NK-92 (cell line): Measurements from ENCODE around the gene WDR35.

Source experiments
- DNase-seq: peaks from one replicate; lab custom pipeline; 2025; ENCODE audit not compliant: unreplicated experiment; lab: John Stamatoyannopoulos, UW

WDR35 gene

DNA sequence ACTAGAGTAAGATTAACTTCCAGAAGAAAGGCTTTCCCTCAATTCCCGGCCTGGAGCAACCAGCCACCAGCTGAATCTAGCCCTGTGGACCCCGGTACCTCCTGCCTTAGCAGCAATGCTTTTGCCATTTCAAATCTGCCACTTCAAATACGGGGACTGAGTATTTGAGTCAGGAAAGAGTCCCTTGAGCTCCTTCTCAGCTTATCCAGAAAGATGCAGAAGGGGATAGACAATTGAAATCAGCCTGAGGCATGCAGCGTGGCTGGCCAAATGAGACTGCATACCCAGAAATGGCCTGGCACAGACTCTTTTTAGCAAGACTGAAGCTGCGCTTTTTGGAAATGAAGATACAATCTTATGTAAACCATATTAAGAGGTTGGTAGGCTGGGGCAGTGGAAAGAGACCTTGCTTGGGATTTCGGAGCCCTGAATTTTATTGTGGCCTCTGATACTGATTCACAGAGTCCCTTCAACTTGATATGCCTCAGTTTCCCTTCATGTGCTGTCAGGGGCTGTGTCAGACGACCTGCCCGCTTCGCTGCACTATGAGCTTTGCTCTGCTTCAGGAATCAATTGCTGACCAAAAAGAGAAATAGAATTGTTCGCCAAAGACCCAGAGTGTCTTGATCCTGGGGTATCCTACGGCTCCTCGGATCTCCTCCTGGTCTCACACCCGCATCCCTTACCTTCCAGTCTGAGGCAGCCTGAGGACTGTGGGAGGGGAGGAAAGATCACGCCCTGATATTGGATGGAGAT is 21.5 kb upstream of the WDR35 start:
- DNase-seq = no peak

DNA sequence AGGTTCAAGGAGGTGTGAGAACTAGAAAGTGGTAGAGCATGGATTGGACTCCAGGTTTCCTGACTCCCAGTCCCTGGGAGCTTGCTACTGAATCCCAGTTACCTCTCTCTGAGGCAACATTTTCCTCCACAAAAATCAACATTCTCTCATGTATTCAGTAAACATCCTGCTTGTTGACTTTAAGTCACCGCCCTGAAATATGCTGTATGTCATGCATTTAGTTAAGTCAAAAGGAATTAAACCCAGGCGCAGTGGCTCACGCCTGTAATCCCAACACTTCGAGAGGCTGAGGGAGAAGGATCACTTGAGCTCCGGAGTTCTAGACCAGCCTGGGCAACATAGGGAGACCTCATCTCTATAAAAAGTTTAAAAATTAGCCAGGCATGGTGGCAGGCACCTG is 18.8 kb upstream of the WDR35 start:
- DNase-seq = no peak

DNA sequence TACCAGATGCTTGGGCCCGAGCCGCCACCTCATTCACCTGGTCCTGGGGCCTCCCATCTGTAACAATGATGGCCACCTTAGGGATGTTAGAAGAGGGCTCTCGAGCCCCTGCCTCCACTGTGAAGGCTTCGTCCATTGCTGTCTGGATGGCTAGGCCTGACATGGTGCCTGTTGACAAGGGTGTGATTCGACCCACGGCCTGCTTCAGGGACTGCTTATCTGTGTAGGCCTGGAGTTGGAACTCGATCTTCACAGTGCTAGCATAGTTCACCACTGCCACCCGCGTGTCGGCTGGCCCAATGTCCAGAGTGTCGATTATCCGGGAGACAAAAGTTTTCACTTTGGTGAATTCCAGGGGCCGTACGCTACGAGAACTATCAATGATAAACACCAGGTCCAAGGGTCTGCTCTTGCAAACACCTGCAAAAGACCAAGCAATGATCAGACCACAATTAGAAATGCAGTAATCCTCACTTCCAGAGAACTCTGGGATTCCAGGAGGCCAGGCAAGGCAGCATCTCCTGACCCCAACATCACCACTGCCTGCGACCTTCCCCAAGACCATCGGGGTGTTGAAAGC is 16.1 kb upstream of the WDR35 start:
- DNase-seq = no peak

DNA sequence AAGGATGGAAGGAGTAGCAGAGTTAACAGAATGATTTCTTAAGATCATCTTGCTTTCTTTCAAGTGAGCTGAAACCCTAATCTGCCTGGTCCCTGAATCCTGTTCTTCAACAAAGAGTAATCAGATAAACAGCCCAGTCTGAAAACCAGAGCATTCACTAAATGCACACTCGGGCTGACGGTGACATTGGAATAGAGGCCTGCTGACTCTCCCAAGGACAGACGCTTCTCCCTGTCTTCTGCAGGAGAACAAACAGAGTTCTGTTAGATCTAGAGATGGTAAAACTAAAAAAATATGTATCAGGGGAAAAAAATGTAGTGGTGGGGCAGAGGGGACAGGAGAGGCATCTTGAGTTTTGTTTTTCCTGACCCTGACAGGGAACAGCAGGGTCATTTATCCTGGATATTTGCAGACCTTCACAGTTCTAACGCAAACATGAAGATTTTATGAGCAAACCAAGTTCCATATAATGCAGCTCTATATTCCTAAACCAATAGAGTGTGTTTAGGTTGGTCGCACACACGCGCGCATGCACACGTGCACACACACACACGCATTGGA is 15.2 kb upstream of the WDR35 start:
- no peak for DNase-seq

DNA sequence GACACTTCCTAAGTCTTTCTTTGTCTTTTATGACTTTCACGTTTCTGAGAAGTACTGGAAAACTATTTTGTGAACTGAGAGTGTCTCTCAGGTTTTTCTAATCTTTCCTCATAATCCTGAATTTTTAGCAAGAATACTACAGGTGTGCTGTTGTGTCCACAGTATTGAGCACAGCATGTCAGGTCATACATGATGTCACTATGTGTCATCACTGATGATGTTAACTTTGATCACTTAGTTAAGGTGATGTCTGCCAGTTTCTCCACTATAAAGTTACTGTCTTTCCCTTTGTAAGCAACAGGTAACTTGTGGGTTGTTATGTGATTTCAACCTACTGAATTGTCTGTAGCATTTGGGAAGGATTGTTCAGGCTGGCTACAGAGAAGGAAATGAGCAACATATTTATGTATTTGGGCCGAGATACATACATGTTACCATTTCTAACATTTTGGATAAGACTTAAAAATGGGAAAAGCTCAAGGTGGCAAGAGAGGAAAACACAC is 11.5 kb upstream of the WDR35 start:
- DNase-seq = no peak

DNA sequence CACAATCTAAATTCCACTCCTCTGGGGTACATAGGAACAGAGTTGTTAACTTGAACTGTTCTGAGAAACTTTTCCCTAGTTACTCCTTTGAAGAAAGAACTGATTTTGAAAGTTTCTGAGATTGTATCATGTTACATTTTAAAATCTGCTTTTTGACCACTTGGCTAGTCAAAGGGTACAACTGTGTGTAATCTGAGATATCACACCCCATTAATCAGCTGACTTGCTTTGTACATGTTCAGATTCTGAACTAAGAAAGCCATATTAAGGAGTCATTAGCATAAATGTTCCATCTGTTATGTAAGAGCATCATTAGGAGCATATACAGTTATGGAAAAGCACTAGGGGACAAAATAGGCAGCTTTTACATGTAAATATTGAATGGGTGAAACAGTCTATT is 3.8 kb upstream of the WDR35 start:
- no peak for DNase-seq

DNA sequence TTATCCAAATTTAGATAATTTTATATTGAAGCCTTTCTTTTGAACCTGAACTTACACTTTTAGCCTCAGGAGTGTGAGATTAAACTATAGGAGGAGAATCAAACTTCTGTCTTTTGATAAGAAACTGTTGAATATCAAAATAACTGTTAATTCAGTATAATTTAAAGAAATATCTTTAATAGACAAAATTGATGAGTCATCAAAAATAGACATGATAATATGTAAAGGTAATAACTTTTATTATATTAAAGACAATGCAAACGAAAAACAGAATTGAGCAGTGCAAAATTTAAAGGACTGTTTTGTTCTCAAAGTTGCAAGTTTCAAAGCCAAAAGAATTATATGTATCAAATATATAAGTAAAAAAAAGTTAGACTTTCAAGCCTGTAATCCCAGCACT is 2.0 kb upstream of the WDR35 start:
- DNase-seq = no peak

DNA sequence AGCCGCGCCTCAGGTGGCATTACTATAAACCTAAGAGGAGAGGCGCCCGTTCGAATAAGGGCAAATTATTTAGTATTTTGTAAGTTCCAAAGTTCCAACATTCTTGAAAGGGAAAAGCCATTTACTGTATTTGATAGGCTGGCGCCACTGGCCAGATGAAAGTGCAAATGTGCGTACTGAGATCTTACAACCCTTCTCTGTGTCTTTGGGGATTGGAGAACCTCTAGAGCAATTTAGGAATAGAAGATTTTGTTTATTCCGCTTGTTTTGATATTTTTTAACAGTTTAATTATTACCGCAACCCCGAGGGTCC is 467 bp upstream of the WDR35 start:
- DNase-seq = no peak

DNA sequence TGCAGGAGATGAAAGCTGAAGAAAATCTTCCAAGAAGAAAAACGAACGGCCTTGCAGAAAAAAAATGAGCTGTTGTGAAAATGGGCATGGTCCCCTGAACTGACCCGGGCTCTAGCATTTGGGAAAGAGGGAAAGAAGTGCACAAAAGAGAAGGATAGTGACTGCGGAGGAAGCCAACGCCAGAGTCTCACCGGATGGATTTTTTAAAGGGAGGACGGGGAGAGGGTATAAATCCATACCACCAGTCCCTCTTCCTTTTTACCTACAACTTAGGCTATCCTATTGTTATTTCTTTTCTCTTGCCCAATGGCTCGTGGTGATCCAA is 601 bp downstream of the WDR35 start:
- no peak for DNase-seq

DNA sequence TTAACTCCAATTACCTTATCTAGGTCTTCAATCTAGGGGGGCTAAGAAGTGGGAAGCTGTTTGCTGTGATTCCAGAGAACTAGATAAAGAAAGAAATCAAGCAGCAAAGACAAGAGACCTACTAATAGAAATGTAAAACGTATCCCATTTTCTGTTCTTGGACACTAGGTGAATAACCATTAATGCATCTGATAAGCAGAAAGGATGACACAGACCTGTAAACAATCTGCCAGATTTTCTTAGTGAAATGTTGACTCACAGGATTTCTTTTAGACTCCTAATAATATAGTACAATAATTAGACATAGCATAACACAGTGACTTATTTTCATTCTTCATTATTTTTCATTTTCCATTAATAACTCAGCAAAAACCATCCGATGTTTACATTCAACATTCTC is 1.3 kb downstream of the WDR35 start:
- no peak for DNase-seq

DNA sequence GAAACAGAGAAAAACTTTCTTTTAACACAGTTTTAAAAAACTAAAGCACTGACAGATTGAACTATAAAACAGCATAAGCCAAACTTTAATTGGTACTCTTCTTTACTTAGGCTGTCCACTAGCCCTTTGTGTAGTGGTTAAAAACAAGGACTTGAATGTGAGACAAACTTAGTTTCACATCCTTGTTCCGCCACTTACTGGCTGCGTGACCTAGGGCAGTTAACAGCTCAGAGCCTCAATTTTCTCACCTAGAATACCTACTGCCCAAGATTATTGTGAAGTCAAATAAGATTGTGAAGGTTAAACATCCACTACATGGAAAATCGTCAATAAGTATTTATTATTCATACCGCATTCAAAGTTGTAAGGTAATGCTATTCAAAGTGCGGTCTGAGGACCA is 2.0 kb downstream of the WDR35 start:
- DNase-seq = no peak

DNA sequence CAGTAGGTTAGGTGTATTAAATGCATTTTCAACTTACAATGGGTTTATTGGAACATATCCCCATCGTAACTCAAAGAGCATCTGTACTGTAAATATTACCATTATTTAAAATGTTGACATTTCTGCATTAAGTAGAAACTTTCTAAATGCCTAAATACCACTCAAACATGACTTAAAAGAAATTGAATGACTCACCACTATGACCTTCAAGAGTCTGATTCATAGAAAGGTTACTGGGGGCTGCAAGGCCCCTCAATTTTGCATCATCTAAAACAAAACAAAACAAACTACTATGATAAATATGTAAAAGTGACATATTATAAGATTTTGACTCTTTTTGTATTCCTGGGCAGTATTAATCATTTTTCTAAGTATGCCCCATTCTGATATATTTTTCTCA is 7.6 kb downstream of the WDR35 start:
- no peak for DNase-seq

DNA sequence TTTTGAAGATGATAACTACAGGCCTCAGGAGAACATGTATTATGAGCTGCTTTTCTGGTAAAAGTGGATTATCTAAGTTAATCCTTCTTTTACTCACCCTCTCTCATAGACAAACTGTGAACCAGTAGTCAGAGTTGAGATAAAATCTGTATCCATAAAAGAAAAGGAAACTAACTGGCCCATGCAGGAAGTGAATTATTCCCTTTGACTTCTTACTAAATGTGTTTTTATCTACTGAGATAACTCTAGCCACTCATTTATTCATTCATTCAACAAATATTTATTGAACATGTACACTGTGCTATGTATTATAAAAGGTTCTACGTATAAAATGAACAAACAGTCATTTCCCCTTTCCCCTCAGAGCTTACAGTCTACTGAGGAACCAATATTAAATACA is 10.0 kb downstream of the WDR35 start:
- no peak for DNase-seq

DNA sequence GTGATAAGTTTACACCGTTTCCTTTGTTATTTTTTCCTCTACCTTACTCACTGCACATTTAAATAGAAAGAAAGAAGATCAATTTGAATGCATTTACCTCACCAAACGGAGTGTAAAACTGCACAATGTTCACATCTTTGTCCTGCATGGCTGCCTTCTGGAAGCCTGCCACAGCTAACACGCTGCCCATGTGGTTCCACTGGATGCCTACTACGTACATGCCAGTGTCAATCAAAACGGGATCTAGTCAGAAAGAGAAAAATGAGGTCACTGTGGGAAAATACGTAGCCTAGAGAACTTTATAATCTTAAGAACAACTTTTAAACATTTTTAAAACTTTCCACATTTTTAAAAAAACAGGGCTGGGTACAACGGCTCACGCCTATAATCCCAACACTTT is 16.4 kb downstream of the WDR35 start:
- no peak for DNase-seq

DNA sequence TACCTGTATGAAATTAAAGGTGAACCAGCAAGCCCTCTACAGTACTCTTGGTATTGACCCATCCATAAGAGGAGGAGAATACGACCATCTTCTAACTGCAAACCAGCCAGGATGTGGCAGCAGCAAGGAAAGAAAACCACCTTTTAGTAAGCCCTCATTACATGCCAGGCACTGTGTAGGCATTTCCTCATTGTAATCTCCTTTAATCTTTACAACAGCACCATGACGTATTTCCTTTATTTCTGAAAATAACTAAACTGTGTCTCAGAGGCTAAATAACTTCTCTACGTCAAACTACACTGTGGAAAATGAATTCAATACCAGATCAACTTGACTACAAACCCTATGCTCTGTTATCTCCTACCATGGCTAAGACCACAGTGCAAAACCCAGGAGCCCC is 18.2 kb downstream of the WDR35 start:
- DNase-seq = no peak

DNA sequence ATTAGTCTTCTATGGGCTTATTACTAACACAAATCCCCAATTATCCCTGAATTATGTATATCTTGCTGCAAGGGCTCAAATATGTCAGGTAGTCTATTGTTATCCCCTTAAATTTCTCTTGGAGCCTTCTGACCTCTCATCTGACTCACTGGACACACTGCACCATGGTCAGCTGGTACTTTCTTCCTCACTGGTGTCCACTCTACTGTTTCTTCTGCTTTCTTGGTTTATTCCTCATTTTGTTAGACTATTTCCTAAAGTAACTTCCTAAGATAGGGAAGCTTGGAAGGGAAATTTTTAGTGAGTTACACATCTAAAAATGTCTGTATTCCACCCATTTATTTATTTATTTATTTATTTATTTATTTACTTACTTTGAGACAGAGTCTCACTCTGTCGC is 26.5 kb downstream of the WDR35 start:
- no peak for DNase-seq

DNA sequence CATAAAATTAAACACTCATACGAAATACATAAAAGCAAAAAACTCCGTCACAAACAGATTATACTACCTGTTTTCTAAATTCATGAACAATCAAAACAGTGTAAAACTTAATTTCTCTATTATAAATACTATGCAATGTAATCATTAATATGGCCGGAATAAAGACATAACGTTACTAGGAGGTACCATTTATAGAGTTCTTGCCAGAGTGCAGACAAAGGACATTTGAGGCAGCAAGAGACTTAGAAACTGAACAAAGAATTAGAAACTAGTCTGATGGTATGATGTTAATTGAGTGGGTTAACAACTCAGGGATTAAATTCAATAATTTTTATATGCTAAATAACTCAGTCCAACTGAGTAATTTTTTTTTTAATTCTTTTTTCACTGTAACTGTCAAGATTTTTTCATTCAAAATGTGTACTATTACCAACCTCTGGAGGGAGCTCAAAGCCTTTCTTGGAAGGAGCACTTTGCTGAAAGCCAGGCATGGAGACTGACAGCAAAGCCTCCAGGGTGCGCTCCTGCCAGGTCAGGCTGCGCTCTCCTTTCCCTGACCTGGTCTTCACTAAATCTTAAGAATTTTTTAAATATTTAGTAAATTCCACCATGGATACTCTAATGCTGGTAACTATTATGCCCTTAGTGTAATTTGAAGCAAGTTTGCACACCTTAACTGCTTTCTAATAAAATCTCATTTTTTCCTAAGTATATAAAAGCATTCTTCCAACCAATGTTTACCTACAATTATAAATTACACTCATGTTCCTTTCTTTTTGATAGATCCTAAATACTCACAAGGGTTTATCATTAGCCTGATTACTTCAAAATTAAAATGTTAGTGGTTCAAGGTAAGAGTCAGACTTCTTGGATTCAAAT is 34.1 kb downstream of the WDR35 start:
- no peak for DNase-seq

DNA sequence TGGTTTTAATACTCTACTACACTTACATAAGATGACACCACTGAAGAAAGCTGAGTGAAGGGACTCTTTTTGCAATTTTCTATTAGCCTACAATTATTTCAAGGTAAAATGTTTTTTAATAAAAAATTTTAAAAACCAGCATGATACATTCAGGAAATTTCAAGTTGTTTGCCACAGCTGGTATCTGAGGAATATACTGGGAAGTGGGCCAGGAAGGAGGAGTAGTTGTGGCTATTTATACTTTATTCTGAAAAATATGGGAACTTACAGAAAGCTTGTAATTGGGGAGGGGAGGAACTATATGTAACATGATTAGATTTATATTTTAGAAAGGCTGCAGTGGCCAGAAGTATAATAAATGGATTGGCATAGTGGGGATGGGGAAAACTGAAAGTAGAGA is 40.8 kb downstream of the WDR35 start:
- DNase-seq = no peak

DNA sequence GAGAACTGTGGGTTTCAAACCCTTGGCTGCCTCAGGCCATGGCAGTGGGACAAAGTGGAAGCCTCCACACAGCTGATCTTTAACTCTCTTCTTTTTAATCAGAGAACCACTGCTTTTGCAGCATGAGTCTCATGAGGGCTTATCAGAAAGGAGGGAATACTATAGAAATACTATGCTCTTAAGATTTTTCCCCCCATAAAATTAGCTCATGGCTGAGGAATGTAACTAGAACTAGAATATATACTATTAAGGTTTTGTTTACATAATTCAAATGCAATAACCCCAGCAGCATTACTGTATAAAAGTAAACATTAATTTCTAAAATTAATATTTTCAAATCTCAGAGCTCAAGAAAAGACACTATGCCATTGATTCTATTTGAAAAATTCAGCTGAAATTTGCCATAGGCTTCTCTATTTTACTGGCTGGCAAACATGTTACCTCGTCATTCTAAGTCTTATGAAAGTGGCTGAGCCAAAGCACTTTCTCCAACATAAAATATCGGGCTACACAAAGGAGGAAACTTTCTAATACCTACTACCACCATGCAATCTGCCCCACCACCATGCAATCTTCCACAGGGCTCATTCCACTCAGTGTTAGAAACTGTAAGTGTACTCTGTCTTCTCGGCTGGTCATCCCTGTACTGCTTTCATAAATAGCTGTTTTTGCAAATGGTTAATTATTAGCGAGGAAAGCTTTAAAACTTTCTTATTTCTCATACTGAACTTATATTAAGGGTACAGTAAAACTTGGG is 42.5 kb downstream of the WDR35 start:
- no peak for DNase-seq

DNA sequence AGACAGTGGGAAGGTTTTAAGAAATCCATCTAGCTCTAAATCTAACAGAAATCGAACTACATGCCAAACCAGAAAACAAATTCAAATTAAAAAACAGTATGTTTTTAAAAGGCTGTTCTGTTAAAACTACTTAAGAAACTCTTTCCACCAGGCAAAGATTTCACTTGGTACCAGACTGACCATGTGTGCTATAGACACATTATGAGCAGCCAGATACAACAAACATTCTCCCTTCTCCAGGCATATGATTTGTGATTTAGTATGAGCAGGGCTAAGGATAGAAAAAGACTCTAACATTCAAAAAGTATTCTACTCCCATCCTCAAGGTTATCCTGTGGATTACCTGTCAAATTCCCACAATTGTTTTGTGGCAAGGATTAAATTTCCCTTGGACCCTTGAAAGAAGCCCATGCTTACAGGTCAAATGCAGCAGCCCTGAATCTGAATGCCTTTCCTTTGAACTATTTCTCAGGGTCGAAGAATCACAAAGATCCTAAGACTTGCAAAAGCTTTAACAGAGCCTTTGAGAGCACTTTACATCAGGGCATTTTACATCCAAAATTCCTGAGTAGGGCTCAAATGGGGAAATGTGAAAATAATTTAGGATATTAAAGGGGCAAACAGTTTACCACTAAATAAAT is 45.6 kb downstream of the WDR35 start:
- no peak for DNase-seq

DNA sequence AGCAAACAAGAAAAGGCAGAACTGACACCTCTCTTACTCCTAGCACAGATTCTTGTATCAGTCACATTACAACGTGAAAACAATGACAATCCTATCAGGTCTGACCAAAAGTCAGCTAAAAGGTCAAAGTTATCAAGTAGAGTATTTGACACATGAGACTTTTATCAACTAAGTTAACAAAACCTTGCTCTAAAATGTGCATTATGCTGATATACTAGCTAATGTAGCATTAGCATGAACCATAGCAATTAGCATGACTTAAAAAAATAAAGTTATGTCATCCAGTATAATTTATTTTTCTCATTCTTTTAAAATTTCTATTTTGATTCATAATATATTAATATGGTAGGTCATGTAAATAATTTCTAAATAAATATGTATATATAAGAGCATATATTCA is 46.7 kb downstream of the WDR35 start:
- DNase-seq = no peak
